K562 (cell line): ENCODE data around the gene UBL5.

Experiments
- ARID3B ChIP-seq: fragments of 250-450 bp; sonication (Bioruptor Pico); IDR thresholded peaks from 2 replicates; pipeline ENCODE4 v1.4.0; 2020; ENCODE audit warnings: borderline replicate concordance
- DPF2 ChIP-seq: fragments of 450-650 bp; IDR thresholded peaks from 2 replicates; pipeline ENCODE4 v1.6.1; 2016
- IRF2 ChIP-seq: sonication (generic); formaldehyde crosslinking; IDR thresholded peaks from 2 replicates; pipeline ENCODE4 v1.8.1; 2022; ENCODE audit warnings: mild to moderate bottlenecking, missing genetic modification reagents
- KDM1A ChIP-seq, 2 experiments: fragments of 450-650 bp; IDR thresholded peaks; 2 replicates each; pipeline ENCODE4 v1.6.1; 2016; ENCODE audit warnings: mild to moderate bottlenecking in 2 of 2
- SRSF9 ChIP-seq: fragments of 200-400 bp; formaldehyde crosslinking; IDR thresholded peaks from 2 replicates; pipeline ENCODE4 v1.6.1; 2017; ENCODE audit warnings: low read depth, low read length, borderline replicate concordance
- YBX1 ChIP-seq: fragments of 450-650 bp; IDR thresholded peaks from 2 replicates; pipeline ENCODE4 v1.7.1; 2016; ENCODE audit warnings: mild to moderate bottlenecking
- TF ChIP-seq, protein P1 (sequence below), 3 experiments: IDR thresholded peaks in 2 of 3; conservative IDR thresholded peaks in 1 of 3; 2 replicates each; pipeline ENCODE4 v1.5.1; 2011 to 2012; ENCODE audit warnings: low read length in 3 of 3, mild to moderate bottlenecking in 3 of 3, control low read depth in 2 of 3, improper control_type of control experiment in 1 of 3, inconsistent platforms in 1 of 3, low read depth in 1 of 3, mixed read lengths in 1 of 3, moderate library complexity in 1 of 3; ENCODE audit not compliant: insufficient read depth in 2 of 3
- TF ChIP-seq, protein P2 (sequence below): fragments of 250-450 bp; sonication (Bioruptor Pico); IDR thresholded peaks from 2 replicates; pipeline ENCODE4 v1.8.0; 2022; ENCODE audit warnings: inconsistent platforms
- TF ChIP-seq, protein P3 (sequence below): fragments of 250-450 bp; sonication (Bioruptor Pico); IDR thresholded peaks from 2 replicates; pipeline ENCODE4 v1.5.0; 2022; ENCODE audit warnings: mild to moderate bottlenecking

DNA sequence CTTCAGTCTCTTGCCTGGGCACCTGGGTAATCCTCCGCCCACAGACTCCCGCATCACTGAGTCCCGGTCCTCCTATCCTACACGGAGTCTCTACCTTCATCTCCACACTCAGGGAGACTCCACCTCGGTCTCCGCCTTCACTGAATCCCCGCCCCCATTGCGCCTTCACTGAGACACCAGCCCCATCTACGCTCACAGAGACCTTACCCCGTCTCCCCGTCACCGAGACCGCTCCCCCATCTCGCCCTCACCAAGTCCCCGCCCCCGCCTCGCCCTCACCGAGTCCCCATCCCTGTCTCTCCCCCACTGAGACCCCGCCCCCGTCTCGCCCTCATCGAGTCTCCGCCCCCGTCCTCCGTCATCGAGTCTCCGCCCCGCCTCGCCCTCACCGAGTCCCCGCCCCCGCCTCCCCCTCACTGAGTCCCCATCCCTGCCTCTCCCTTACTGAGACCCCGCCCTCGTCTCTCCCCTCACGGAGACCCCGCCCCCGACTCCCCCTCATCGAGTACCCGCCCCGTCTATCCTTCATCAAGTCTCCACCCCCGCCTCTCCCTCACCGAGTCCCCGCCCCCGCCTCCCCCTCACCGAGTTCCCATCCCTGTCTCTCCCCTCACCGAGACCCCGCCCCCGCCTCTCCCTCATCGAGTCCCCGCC lies 36.0 kb upstream of the UBL5 start:
- TF ChIP-seq KDM1A (IDR thresholded peaks at IDR 0.05) = no peak
- no peak for TF ChIP-seq ARID3B
- TF ChIP-seq, protein P1, sequence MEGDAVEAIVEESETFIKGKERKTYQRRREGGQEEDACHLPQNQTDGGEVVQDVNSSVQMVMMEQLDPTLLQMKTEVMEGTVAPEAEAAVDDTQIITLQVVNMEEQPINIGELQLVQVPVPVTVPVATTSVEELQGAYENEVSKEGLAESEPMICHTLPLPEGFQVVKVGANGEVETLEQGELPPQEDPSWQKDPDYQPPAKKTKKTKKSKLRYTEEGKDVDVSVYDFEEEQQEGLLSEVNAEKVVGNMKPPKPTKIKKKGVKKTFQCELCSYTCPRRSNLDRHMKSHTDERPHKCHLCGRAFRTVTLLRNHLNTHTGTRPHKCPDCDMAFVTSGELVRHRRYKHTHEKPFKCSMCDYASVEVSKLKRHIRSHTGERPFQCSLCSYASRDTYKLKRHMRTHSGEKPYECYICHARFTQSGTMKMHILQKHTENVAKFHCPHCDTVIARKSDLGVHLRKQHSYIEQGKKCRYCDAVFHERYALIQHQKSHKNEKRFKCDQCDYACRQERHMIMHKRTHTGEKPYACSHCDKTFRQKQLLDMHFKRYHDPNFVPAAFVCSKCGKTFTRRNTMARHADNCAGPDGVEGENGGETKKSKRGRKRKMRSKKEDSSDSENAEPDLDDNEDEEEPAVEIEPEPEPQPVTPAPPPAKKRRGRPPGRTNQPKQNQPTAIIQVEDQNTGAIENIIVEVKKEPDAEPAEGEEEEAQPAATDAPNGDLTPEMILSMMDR (IDR thresholded peaks at IDR 0.05 in 2 of 3, conservative IDR thresholded peaks at IDR 0.05 in 1 of 3; ENCODE audit: insufficient read depth in 2 of 3, low read depth in 1 of 3, low read length in 3 of 3) = no peak
- TF ChIP-seq, protein P2, sequence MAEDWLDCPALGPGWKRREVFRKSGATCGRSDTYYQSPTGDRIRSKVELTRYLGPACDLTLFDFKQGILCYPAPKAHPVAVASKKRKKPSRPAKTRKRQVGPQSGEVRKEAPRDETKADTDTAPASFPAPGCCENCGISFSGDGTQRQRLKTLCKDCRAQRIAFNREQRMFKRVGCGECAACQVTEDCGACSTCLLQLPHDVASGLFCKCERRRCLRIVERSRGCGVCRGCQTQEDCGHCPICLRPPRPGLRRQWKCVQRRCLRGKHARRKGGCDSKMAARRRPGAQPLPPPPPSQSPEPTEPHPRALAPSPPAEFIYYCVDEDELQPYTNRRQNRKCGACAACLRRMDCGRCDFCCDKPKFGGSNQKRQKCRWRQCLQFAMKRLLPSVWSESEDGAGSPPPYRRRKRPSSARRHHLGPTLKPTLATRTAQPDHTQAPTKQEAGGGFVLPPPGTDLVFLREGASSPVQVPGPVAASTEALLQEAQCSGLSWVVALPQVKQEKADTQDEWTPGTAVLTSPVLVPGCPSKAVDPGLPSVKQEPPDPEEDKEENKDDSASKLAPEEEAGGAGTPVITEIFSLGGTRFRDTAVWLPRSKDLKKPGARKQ (CRISPR knock-in tag) = no peak
- no peak for TF ChIP-seq YBX1
- TF ChIP-seq SRSF9 = no peak
- TF ChIP-seq IRF2 = no peak
- TF ChIP-seq, protein P3, sequence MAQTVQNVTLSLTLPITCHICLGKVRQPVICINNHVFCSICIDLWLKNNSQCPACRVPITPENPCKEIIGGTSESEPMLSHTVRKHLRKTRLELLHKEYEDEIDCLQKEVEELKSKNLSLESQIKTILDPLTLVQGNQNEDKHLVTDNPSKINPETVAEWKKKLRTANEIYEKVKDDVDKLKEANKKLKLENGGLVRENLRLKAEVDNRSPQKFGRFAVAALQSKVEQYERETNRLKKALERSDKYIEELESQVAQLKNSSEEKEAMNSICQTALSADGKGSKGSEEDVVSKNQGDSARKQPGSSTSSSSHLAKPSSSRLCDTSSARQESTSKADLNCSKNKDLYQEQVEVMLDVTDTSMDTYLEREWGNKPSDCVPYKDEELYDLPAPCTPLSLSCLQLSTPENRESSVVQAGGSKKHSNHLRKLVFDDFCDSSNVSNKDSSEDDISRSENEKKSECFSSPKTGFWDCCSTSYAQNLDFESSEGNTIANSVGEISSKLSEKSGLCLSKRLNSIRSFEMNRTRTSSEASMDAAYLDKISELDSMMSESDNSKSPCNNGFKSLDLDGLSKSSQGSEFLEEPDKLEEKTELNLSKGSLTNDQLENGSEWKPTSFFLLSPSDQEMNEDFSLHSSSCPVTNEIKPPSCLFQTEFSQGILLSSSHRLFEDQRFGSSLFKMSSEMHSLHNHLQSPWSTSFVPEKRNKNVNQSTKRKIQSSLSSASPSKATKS (CRISPR knock-in tag) = no peak
- TF ChIP-seq DPF2 = no peak
